Central memory CD4-positive, alpha-beta T cell (primary cell): ENCODE results near the gene DCLK2.

Experiments used
- DNase-seq: peaks from one replicate; pipeline ENCODE4 v3.0.0; 2022

Gene DCLK2

GRCh38 chr4:150211799-150212445, 133.7 kb downstream of the DCLK2 start:
- DNase-seq: no peak

GRCh38 chr4:150212485-150212884, 134.2 kb downstream of the DCLK2 start:
- no peak for DNase-seq

GRCh38 chr4:150212927-150213326, 134.7 kb downstream of the DCLK2 start:
- no peak for DNase-seq

GRCh38 chr4:150215601-150216000, 137.4 kb downstream of the DCLK2 start:
- no peak for DNase-seq

- no peak for DNase-seq
These were observed 138.5 kb downstream of the DCLK2 start for GRCh38 chr4:150216726-150217125.

- no peak for DNase-seq
These were observed 138.9 kb downstream of the DCLK2 start for GRCh38 chr4:150217192-150217591.

- DNase-seq: no peak
These were observed 139.6 kb downstream of the DCLK2 start for GRCh38 chr4:150217808-150218207.

- no peak for DNase-seq
These were observed 140.2 kb downstream of the DCLK2 start for GRCh38 chr4:150218447-150218846.

- no peak for DNase-seq
These were observed 141.6 kb downstream of the DCLK2 start for GRCh38 chr4:150219841-150220240.

- DNase-seq: no peak
These were observed 146.8 kb downstream of the DCLK2 start for GRCh38 chr4:150224896-150225591.

- no peak for DNase-seq
These were observed 151.3 kb downstream of the DCLK2 start for GRCh38 chr4:150229520-150229919.

GRCh38 chr4:150230561-150230960, 152.3 kb downstream of the DCLK2 start:
- DNase-seq: no peak

- DNase-seq: no peak
These were observed 153.0 kb downstream of the DCLK2 start for GRCh38 chr4:150231107-150231770.

- DNase-seq: no peak
These were observed 153.8 kb downstream of the DCLK2 start for GRCh38 chr4:150232029-150232428.

- no peak for DNase-seq
These were observed 156.0 kb downstream of the DCLK2 start for GRCh38 chr4:150234246-150234645.

- DNase-seq: no peak
These were observed 157.1 kb downstream of the DCLK2 start for GRCh38 chr4:150235317-150235716.

- DNase-seq: no peak
These were observed 157.6 kb downstream of the DCLK2 start for GRCh38 chr4:150235808-150236271.

GRCh38 chr4:150236626-150237025, 158.4 kb downstream of the DCLK2 start:
- no peak for DNase-seq

GRCh38 chr4:150237110-150237872, 159.0 kb downstream of the DCLK2 start:
- no peak for DNase-seq

- DNase-seq: no peak
These were observed 160.3 kb downstream of the DCLK2 start for GRCh38 chr4:150238591-150238990.

- DNase-seq: no peak
These were observed 161.8 kb downstream of the DCLK2 start for GRCh38 chr4:150240011-150240410.

- DNase-seq: no peak
These were observed 164.7 kb downstream of the DCLK2 start for GRCh38 chr4:150242820-150243458.

- no peak for DNase-seq
These were observed 165.7 kb downstream of the DCLK2 start for GRCh38 chr4:150243932-150244331.
